Measurements from ENCODE around the gene ZNF787. TPM values are rescaled to one million over a fixed set of nuclear protein-coding genes. Genes with fewer than 3 reads are reported as not detected.

ZNF787 gene
- total RNA-seq, 4 donors from 2014 or later: 24.9 to 53.1 (median 27.4) TPM

DNA sequence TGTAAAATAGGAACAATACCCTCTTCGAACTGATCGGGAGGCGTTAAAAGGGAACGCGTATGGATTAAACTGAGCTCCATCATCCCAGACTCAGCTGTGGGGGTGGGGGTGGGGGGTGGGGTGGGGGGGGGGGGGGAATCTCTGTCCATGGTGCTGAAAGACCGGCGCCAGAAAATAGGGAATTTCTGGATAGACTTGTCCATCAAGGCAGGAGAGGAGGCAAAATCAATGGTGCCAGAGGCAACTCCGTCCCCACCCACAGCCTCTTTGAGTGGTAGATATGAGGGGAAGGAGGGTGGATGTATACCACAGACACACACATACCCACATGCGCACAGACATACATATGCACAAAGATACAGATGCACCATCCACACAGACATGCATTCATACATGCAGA is 37.4 kb downstream of the ZNF787 start:
- H3K4me3 ChIP-seq: no peak overlapping the region
- in situ Hi-C loops (cut with MboI; ENCODE audit: low pct_ligation_motif_present in 1 of 4, low pct_unique_long_range_greater_than_20kb in 1 of 4, low sequenced_read_pairs in 3 of 4) (loop anchor here in 2 of 4 donors (5.0 to 25.0 kb wide), 2 partner anchors 84 to 229 kb away; partner anchors contain the start of gene ZSCAN5A (in 1 of the 2)), intact Hi-C loops (cut with DNase I; ENCODE audit: low total_unique reads) (no loop called here)
- 62% methylated on average over 9 of the region's 9 CpGs; no CpG with 5 or more reads in 1 of the 2 donors for WGBS, 2 donors (ENCODE audit: low coverage in 1 of 2)
- TF ChIP-seq POLR2A (IDR thresholded peaks at IDR 0.05) (no peak), POLR2AphosphoS5 (IDR thresholded peaks at IDR 0.05) (no peak), EP300 (IDR thresholded peaks at IDR 0.05; ENCODE audit: low read depth) (no peak)
- TF ChIP-seq, protein P1, sequence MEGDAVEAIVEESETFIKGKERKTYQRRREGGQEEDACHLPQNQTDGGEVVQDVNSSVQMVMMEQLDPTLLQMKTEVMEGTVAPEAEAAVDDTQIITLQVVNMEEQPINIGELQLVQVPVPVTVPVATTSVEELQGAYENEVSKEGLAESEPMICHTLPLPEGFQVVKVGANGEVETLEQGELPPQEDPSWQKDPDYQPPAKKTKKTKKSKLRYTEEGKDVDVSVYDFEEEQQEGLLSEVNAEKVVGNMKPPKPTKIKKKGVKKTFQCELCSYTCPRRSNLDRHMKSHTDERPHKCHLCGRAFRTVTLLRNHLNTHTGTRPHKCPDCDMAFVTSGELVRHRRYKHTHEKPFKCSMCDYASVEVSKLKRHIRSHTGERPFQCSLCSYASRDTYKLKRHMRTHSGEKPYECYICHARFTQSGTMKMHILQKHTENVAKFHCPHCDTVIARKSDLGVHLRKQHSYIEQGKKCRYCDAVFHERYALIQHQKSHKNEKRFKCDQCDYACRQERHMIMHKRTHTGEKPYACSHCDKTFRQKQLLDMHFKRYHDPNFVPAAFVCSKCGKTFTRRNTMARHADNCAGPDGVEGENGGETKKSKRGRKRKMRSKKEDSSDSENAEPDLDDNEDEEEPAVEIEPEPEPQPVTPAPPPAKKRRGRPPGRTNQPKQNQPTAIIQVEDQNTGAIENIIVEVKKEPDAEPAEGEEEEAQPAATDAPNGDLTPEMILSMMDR (IDR thresholded peaks at IDR 0.05): no peak
- peaks cover 8% of the 10 kb centered on the region for H3K27me3 ChIP-seq
- no peak for DNase-seq
- peaks cover 0 to 4% (median 2%) of the 10 kb centered on the region in 4 donors for H3K36me3 ChIP-seq
- H3K27ac ChIP-seq: no peak overlapping the region
- peaks cover 0 to 12% (median 8%) of the 10 kb centered on the region in 4 donors for H3K4me1 ChIP-seq
- H3K9me3 ChIP-seq: no peaks in the 10 kb centered on the region

DNA sequence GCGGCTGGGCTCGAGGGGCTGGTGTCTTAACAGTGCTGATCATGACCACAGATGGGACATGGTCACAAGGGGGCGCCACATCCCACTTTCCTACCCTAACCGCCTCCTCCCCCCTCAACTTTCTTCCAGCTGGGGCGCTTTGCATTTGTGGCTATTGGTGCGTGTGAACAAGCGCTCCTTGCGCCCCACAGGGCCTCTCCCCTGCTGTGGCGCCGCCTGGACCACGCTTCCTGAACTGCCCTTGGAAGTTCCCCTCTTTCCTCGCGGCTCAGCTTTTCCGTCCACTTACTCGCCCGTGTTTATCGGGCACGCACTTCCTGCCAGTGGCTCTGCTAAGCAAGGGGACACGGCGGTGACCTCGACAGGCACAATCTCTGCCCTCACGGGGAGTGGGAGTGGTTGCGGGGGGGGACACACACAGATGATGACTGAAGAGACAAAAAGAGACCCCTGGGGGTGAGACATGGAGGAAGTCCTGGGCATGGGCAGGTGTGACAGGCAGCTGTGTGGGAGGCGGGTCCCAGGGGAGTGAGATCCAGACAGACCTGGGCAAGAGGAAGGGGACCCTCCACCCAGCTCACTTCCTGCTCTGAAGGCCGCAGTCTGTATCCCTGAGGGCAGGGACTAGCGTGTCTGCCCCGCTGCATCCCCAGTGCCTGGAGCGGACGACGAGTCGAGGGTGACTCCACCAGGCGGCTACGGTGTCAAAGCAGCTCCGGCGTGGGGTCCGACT is 40.3 kb downstream of the ZNF787 start:
- peaks cover 0 to 12% (median 8%) of the 10 kb centered on the region in 4 donors for H3K4me1 ChIP-seq
- peak overlapping the region in 3 of 4 donors; percentile 8 to 53 (median 33) for H3K4me3 ChIP-seq
- H3K9me3 ChIP-seq: no peaks in the 10 kb centered on the region
- in situ Hi-C loops (cut with MboI; ENCODE audit: low pct_ligation_motif_present in 1 of 4, low pct_unique_long_range_greater_than_20kb in 1 of 4, low sequenced_read_pairs in 3 of 4) (loop anchor here in 2 of 4 donors (5.0 to 25.0 kb wide), 2 partner anchors 86 to 231 kb away; partner anchors contain the start of gene ZSCAN5A (in 1 of the 2)), intact Hi-C loops (cut with DNase I; ENCODE audit: low total_unique reads) (no loop called here)
- H3K27ac ChIP-seq: no peak overlapping the region
- DNase-seq: peak; percentile 85
- no peaks in the 10 kb centered on the region for H3K36me3 ChIP-seq
- 3% methylated on average over 36 of the region's 36 CpGs; no CpG with 5 or more reads in 1 of the 2 donors for WGBS, 2 donors (ENCODE audit: low coverage in 1 of 2)
- TF ChIP-seq, protein P1 (IDR thresholded peaks at IDR 0.05): peak; percentile 27 to 63 (median 53)
- no peak for TF ChIP-seq POLR2A (IDR thresholded peaks at IDR 0.05)
- H3K27me3 ChIP-seq: peaks cover 8% of the 10 kb centered on the region

GRCh38 chr19:56079609-56080008 is 41.5 kb downstream of the ZNF787 start:
- Histone ChIP-seq H3K4me1 (peaks cover 0 to 12% (median 8%) of the 10 kb centered on the region in 4 donors), H3K36me3 (no peaks in the 10 kb centered on the region), H3K27ac (no peak overlapping the region), H3K9me3 (no peaks in the 10 kb centered on the region), H3K4me3 (no peak overlapping the region), H3K27me3 (peaks cover 8% of the 10 kb centered on the region)
- 66% methylated on average over 7 of the region's 7 CpGs; no CpG with 5 or more reads in 1 of the 2 donors for whole genome bisulfite sequencing, 2 donors (ENCODE audit: low coverage in 1 of 2)
- DNase-seq: no peak
- TF ChIP-seq, protein P1 (IDR thresholded peaks at IDR 0.05): no peak
- no peak for TF ChIP-seq POLR2AphosphoS5 (IDR thresholded peaks at IDR 0.05)
- no peak for TF ChIP-seq EP300 (IDR thresholded peaks at IDR 0.05; ENCODE audit: low read depth)
- intact Hi-C loops (cut with DNase I; ENCODE audit: low total_unique reads) (loop anchor here (10.0 kb wide), 1 partner anchor 265 kb away; no protein-coding TSS in a partner anchor), in situ Hi-C loops (cut with MboI; ENCODE audit: low pct_ligation_motif_present in 1 of 4, low pct_unique_long_range_greater_than_20kb in 1 of 4, low sequenced_read_pairs in 3 of 4) (loop anchor here (5.0 to 25.0 kb wide), 5 partner anchors 88 to 265 kb away; partner anchors contain the start of genes GALP (in 1 of the 4) and ZSCAN5A (in 1 of the 4))

DNA sequence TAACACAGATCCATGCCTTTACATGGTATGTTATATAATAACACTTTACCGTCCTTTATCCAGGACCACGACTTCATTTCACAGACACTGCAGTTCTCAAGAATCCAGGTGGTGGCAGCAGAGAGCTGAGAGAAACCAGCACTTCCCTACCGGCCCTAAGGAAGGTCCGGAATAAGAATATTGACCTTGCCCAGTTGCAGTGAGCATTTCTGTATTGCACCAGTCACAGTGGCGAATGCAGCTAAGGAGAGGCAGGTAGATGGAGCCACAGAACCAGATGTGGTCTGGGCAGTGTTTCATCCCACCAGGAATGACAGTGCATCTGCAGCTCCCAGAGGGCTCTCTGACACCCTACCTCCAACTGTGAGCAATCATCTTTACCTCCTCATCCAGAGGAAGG is 44.6 kb downstream of the ZNF787 start:
- 0 to 10% methylated on average over 1 to 5 of the region's 5 CpGs for WGBS, 2 donors (ENCODE audit: low coverage in 1 of 2)
- H3K27ac ChIP-seq: no peak overlapping the region
- H3K27me3 ChIP-seq: peaks cover under 1% of the 10 kb centered on the region
- H3K36me3 ChIP-seq: no peaks in the 10 kb centered on the region
- no peaks in the 10 kb centered on the region for H3K9me3 ChIP-seq
- intact Hi-C loops (cut with DNase I; ENCODE audit: low total_unique reads) (loop anchor here (10.0 kb wide), 1 partner anchor 268 kb away; no protein-coding TSS in a partner anchor), in situ Hi-C loops (cut with MboI; ENCODE audit: low pct_ligation_motif_present in 1 of 4, low pct_unique_long_range_greater_than_20kb in 1 of 4, low sequenced_read_pairs in 3 of 4) (loop anchor here in 3 of 4 donors (5.0 to 25.0 kb wide), 4 partner anchors 96 to 268 kb away; partner anchors contain the start of genes GALP (in 1 of the 3) and ZSCAN5A (in 1 of the 3))
- no peak overlapping the region for H3K4me3 ChIP-seq
- H3K4me1 ChIP-seq: peaks cover 0 to 9% (median 8%) of the 10 kb centered on the region in 4 donors
- TF ChIP-seq, protein P1 (IDR thresholded peaks at IDR 0.05): peak; percentile 77 to 86 (median 81)
- TF ChIP-seq POLR2AphosphoS5 (IDR thresholded peaks at IDR 0.05): no peak
- peak; percentile 67 for DNase-seq
